Loucy (cell line): ENCODE measurements around the gene CACNA1C.

Source experiments
- CTCF ChIP-seq: fragments of 200-600 bp; sonication (generic); conservative IDR thresholded peaks from 2 replicates; pipeline ENCODE4 v1.5.1; 2014; ENCODE audit warnings: mild to moderate bottlenecking, antibody characterized with exemption, low read length
- EZH2phosphoT487 ChIP-seq: fragments of 200-600 bp; IDR thresholded peaks from 2 replicates; pipeline ENCODE4 v1.6.1; 2018; ENCODE audit warnings: antibody characterized with exemption, mild to moderate bottlenecking, moderate library complexity, borderline replicate concordance

DNA sequence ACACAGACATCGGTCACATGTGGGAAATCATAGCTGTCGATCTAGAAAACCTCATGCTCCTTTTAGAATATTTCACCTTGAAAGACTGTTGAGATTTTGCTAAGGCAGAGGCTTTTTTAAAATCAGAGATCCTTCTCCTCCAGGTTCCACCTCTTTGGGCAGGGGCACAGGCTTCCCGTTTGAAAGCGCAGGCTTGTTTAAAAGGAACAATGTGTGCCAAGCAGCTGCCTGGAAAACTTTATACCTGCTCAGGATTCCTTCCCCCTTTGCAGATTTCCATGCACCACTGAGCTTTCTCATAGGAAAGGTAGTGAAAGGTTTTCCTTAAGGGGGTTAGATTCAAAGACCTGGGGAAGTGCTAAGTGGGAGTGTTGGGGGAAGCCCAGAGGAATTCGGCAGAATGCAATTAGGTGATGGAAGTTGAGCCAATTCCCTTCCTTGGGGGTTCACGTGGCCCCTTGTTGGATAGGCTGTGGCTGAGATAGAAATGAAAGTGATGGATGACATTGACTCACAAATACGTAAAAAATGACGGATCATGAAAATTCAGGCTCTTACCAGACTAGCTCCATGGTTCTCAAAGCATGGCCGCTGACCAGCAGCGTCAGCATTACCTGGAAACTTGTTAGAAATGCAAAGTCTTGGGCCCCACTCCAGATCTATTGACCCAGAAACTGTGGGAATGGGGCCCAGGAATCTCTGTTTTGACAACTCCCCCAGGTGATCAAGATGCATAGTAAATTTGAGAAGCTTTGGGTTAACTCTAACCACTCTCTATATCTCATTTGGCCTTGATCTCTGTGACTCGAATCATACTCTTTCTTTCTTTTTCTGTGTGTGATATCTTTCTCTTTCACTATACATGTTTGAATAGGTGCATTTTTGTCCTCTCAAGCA, 460.6 kb downstream of the CACNA1C start:
- no peak for TF ChIP-seq EZH2phosphoT487
- TF ChIP-seq CTCF, result no peak
